HUES64 (cell line): Measurements from ENCODE around the gene TMPRSS9.

Experiments
- H3K27ac ChIP-seq: 2 replicates; pipeline ENCODE4 v1.7.0; 2013; ENCODE audit warnings: low read depth, low read length, inconsistent platforms
- H3K27me3 ChIP-seq: 2 replicates; pipeline ENCODE4 v1.6.1; 2013; ENCODE audit warnings: mild to moderate bottlenecking, low read length; ENCODE audit not compliant: insufficient read depth
- H3K36me3 ChIP-seq: 2 replicates; pipeline ENCODE4 v1.6.1; 2013; ENCODE audit warnings: mild to moderate bottlenecking, low read length; ENCODE audit not compliant: insufficient read depth
- H3K4me1 ChIP-seq: 2 replicates; pipeline ENCODE4 v1.6.1; 2013; ENCODE audit warnings: mild to moderate bottlenecking, low read length, moderate library complexity; ENCODE audit not compliant: insufficient read depth
- H3K4me3 ChIP-seq: 2 replicates; pipeline ENCODE4 v1.5.1; 2013; ENCODE audit warnings: mild to moderate bottlenecking, low read length, moderate library complexity
- H3K9ac ChIP-seq: 2 replicates; pipeline ENCODE4 v1.6.1; 2013; ENCODE audit warnings: mild to moderate bottlenecking, low read depth, low read length
- H3K9me3 ChIP-seq: 2 replicates; pipeline ENCODE4 v1.6.1; 2013; ENCODE audit warnings: low read depth, low read length; ENCODE audit not compliant: insufficient read depth
- WGBS: fragments of 150-250, 120-280 bp; methylation state at CpG from one replicate; pipeline ENCODE4 v1.1.7; 2013; ENCODE audit warnings: missing lambda C conversion rate; 5-methylcytosine and 5-hydroxymethylcytosine counted together

Gene TMPRSS9

DNA sequence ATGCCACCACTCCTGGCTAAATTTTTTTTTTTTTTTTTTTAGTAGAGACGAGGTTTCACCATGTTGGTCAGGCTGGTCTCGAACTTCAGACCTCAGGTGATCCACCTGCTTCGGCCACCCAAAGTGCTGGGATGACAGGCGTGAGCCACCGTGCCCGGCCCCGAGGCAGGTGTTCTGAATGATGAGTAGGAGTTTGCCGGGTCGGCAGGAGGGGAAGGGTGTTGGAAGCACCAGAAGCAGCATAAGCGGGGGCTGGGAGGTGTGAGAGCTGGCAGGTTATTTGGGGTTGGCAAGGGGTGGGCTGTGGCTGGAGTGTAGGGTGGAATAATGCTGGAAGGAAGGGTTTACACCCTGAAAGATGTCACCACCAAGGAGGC, 29.8 kb upstream of the TMPRSS9 start:
- H3K27ac ChIP-seq = no peak overlapping the region
- WGBS = 82% methylated on average over 10 of the region's 10 CpGs
- peaks cover 4% of the 10 kb centered on the region; the same call in 1 of the 2 replicates for H3K36me3 ChIP-seq
- no peak overlapping the region for H3K9ac ChIP-seq
- H3K4me3 ChIP-seq = no peak overlapping the region
- H3K27me3 ChIP-seq = no peaks in the 10 kb centered on the region
- no peaks in the 10 kb centered on the region for H3K9me3 ChIP-seq
- H3K4me1 ChIP-seq = peaks cover 22% of the 10 kb centered on the region

DNA sequence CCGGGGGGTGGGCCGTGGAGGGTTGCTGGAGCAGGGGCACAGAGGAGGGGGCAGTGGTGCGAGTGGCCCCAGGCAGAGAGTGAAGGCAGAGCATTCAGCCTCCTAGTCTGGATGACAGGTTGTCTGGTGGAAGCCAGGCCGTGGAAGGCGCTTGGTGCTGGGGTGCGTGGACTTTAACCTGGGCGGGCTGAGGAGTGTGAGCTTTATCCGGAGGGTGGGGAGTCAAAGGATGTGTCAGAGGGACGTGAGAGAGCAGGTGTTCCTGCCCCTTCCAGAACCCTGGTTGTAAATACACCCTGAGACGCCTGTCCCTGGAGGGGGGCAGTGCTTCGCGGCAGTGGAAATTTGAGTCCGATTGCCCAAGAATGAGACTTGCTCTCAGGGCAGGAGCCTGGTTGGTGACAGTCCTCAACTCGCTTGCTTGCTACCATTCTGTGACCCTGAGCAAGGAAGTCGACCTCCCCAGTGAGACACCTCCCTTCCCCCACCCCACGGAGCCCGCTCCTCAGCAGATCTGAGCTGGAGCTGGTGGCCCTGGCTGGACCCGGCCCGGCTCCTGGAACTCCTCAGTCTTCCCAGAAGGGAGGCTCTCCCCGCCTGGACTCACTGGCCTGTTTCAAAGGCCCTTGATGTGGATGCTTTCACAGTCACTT, 29.3 kb upstream of the TMPRSS9 start:
- 68% methylated on average over 20 of the region's 20 CpGs for WGBS
- Histone ChIP-seq H3K27me3 (no peaks in the 10 kb centered on the region), H3K9ac (no peak overlapping the region), H3K36me3 (peaks cover 4% of the 10 kb centered on the region; the same call in 1 of the 2 replicates), H3K9me3 (no peaks in the 10 kb centered on the region), H3K4me1 (peaks cover 22% of the 10 kb centered on the region), H3K4me3 (peak overlapping the region; percentile 6; the same call in 1 of the 2 replicates), H3K27ac (peak overlapping the region; percentile 9; the same call in 1 of the 2 replicates)

DNA sequence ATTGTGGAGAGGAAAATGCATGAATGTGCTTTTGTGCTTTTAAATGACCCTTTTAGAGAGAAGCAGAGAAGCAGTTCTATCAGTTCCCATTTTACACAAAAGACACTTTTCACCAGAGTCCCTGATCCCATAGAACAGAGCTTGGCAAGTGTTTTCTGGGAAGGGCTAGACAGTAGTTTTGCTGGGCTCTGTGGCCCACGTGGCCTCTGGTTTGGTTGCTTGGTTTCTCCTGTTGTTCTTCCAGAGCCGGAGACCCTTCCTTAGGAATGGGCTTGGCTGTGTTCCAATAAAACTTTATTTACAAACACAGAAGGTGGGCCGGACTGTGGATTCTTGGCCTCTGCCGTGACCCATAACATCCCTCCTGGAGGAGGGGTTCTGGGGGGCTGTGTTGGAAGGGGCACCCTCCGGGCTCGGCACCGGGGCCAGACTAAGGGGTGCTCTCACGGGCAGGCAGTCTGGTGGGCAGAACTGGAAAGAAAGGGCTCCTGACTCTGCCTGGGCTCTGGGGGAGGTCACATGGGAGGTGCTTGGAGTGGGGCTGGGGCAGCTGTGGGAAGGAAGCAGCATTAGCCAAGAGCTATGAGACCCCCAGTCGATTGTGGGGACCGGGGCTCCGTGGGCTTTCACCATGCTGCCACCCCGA, 28.3 kb upstream of the TMPRSS9 start:
- Histone ChIP-seq H3K4me3 (no peak overlapping the region; the same call in 1 of the 2 replicates), H3K36me3 (no peaks in the 10 kb centered on the region), H3K27me3 (no peaks in the 10 kb centered on the region), H3K4me1 (peaks cover 22% of the 10 kb centered on the region), H3K9me3 (no peaks in the 10 kb centered on the region), H3K9ac (no peak overlapping the region), H3K27ac (peak overlapping the region; percentile 9; the same call in 1 of the 2 replicates)
- WGBS = 85% methylated on average over 12 of the region's 12 CpGs

DNA sequence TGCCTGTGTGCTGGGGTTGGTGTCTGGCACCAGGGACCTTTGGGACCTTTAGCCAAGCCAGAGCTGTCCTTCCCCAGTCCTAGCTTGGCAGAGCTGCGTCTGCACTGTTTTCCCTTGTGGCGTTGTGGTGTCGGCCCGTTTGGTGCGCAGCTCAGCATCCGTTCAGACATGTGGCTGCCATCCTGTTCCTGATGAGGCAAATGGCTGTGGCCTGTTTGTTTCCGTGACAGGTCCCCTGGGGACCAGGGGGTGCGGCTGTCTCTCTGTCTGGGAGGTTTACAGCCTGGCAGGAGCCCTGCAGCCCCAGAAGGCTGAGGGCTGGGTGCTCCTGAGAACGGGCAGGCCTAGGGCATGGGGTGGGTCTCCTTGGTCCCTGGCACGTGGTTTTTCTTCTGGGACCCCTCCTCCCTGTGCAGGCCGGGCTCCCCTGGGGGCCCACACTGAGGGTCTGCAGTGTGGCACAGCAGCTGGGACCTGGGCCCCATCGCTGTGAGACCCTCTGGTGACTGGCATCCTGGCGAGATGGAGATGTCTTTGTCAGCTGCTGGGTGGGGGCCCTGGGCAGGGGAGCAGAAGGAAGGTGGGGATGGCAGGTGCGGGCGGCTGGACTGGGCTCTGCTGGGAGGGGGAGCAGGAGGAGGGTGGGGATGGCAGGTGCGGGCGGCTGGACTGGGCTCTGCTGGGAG, 27.6 kb upstream of the TMPRSS9 start:
- no peak overlapping the region for H3K9ac ChIP-seq
- H3K27ac ChIP-seq = no peak overlapping the region
- H3K36me3 ChIP-seq = no peaks in the 10 kb centered on the region
- H3K4me1 ChIP-seq = peaks cover 20% of the 10 kb centered on the region
- no peak overlapping the region for H3K4me3 ChIP-seq
- H3K9me3 ChIP-seq = no peaks in the 10 kb centered on the region
- H3K27me3 ChIP-seq = no peaks in the 10 kb centered on the region
- 92% methylated on average over 17 of the region's 17 CpGs for WGBS

DNA sequence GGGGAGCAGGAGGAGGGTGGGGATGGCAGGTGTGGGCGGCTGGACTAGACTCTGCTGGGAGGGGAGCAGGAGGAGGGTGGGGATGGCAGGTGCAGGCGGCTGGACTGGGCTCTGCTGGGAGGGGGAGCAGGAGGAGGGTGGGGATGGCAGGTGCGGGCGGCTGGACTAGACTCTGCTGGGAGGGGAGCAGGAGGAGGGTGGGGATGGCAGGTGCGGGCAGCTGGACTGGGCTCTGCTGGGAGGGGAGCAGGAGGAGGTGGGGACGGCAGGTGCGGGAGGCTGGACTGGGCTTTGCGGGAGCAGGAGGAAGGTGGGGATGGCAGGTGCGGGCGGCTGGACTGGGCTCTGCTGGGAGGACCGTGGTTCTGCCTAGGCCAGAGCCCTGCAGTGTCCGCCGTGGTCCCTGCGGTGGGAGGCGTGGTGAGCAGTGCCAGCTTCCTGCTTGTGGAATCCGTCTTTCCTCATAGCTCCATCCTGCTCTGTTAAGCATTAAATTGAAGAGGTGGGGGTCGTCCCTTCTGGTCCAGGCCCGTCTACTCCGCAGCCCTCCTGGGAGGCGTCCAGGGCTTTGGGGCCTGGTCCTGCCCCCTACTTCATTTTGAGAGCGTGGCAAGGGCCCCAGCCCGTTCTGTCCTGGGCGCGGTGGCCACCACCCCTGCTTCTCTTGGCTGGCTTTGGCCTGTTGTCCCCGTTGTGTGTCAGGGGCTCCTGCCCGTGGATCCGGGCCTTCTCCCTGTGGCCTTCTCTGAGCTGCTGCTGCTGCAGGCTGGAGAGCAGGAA, 26.8 kb upstream of the TMPRSS9 start:
- Histone ChIP-seq H3K9ac (no peak overlapping the region), H3K27me3 (no peaks in the 10 kb centered on the region), H3K4me3 (no peak overlapping the region), H3K9me3 (no peaks in the 10 kb centered on the region), H3K4me1 (peaks cover 18% of the 10 kb centered on the region), H3K36me3 (no peaks in the 10 kb centered on the region), H3K27ac (no peak overlapping the region)
- 91% methylated on average over 27 of the region's 27 CpGs for WGBS

DNA sequence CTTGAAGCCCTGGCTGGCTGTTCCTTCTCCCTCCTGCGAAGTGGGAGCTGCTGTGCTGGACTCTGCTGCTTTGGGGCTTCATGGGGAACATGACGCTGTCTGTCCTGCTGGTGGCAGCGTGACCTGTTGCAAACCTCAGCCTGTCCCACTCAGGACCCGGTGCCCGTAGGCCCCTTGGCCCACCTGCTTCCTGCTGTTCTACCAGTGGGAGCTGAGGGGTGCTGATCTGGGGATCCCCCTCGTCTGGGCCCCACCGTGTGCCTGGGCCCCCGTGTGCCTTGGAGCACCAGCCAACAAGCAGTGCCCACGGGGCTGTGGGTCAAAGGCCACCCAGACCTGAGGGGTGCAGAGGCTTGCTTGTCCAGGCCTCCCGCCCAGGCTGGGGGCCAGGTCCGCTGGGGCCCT, 26.3 kb upstream of the TMPRSS9 start:
- Histone ChIP-seq H3K36me3 (0 out of 2 replicates have a peak, but pooled peaks cover under 1% of the 10 kb centered on the region), H3K27me3 (no peaks in the 10 kb centered on the region), H3K4me1 (peaks cover 18% of the 10 kb centered on the region), H3K9me3 (no peaks in the 10 kb centered on the region), H3K4me3 (no peak overlapping the region), H3K9ac (no peak overlapping the region), H3K27ac (no peak overlapping the region)
- 92% methylated on average over 11 of the region's 11 CpGs for WGBS

DNA sequence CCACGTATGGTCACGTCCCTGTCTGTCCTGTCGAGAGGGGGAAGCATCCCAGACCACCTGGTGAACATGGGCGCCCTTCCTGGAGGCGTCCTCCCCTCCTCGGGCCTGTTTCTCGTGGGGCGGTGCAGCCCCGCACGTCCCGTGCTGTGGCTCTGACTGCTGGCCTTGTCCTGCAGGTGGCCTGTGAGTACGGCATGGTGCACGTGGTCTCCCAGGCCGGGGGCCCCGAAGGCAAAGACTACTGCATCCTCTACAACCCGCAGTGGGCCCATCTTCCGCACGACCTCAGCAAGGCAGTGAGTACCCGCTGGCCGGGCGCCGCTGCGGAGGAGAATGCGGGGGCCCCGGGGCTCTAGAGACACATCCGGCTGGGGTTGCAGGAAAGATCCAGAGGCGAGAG, 25.6 kb upstream of the TMPRSS9 start:
- Histone ChIP-seq H3K9ac (no peak overlapping the region), H3K27me3 (no peaks in the 10 kb centered on the region), H3K27ac (no peak overlapping the region), H3K9me3 (no peaks in the 10 kb centered on the region), H3K4me3 (no peak overlapping the region), H3K36me3 (peaks cover 3% of the 10 kb centered on the region; the same call in 1 of the 2 replicates), H3K4me1 (peaks cover 15% of the 10 kb centered on the region)
- 96% methylated on average over 27 of the region's 27 CpGs for WGBS

DNA sequence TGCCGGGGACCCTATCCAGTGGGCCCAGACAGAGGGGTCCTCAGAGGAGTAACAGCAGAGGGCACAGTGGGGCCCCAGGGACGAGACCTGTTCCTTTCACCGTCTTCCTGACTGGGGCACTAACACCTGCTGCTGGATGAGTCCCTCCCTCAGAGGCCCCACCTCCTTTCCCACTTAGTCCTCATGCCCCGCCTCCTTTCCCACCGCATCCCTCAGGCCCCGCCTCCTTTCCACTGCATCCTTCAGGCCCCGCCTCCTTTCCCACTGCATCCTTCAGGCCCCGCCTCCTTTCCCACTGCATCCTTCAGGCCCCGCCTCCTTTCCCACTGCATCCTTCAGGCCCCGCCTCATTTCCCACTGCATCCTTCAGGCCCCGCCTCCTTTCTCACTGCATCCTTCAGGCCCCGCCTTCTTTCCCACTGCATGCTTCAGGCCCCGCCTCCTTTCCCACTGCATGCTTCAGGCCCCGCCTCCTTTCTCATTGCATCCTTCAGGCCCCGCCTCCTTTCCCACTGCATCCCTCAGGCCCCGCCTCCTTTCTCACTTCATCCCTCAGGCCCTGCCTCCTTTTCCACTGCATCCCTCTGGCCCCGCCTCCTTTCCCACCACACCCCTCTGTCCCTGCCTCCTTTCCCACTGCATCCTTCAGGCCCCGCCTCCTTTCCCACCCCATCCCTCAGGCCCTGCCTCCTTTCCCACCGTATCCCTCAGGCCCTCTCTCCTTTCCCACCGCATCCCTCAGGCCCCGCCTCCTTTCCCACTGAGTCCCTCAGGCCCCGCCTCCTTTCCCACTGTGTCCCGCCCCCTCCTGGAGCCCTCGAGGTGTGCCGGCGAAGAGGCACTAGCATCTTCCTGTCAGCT, 24.8 kb upstream of the TMPRSS9 start:
- Histone ChIP-seq H3K27ac (no peak overlapping the region), H3K9me3 (no peaks in the 10 kb centered on the region), H3K27me3 (no peaks in the 10 kb centered on the region), H3K9ac (no peak overlapping the region), H3K4me1 (peaks cover 14% of the 10 kb centered on the region), H3K4me3 (no peak overlapping the region), H3K36me3 (peaks cover 11% of the 10 kb centered on the region; the same call in 1 of the 2 replicates)
- 92% methylated on average over 26 of the region's 26 CpGs for WGBS

DNA sequence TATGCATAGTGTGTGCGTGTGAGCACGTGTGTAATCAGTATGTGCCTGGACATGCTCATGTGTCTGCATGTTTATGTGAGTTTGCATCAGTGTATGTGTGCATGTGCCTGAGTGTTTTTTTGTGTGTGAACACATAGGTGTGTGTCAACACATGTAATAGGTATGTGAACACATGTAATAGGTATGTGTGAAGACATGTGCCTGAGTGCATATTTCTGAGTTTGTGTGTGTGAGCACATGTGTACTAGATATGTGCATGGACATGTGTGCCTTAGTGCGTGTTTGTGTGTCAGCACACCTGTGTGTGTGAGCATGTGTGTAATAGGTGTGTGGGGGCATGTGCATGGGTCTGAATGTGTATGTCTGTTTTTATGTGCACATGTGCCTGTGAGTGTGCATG, 24.2 kb upstream of the TMPRSS9 start:
- Histone ChIP-seq H3K36me3 (peaks cover 14% of the 10 kb centered on the region; the same call in 1 of the 2 replicates), H3K9ac (no peak overlapping the region), H3K9me3 (no peaks in the 10 kb centered on the region), H3K27me3 (no peaks in the 10 kb centered on the region), H3K27ac (no peak overlapping the region), H3K4me3 (no peak overlapping the region), H3K4me1 (peaks cover 8% of the 10 kb centered on the region)
- 94% methylated on average over 3 of the region's 3 CpGs for WGBS

DNA sequence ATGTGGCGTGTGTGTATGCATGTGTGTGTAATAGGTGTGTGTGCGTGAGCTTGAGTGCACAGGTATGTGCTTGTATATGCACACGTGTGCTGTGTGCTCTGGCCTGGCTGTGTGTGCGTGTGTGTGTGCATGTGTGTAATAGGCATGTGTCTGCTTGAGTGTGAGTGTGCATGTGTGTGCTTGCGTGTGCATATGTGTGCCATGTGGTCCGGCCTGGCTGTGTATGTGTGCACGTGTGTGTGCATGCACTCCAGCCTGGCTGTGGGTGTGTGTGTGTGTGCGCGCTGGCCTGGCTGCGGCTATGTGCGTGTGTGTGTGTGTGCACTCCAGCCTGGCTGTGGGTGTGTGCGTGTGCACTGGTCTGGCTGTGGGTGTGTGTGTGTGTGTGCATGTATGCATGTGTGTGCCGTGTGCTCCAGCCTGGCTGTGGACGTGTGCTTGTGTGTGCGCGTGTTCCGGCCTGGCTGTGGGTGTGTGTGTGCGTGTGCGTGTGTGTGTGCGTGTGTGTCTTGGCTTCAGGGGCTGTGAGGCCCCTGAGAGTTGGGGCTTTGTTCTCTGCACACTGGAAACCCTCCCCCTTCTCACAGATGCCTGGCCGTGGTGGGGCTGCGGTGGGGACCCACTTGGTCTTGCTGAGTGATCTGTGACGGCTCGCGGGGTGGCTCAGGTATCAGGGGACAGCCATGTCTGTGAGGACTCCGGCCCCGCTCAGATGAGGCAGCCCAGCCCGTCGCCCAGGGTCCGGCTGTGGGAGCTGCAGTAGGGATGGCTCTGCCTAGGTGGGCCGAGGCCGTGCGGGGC, 23.3 kb upstream of the TMPRSS9 start:
- Histone ChIP-seq H3K27ac (no peak overlapping the region), H3K36me3 (peaks cover 19% of the 10 kb centered on the region), H3K4me1 (no peaks in the 10 kb centered on the region), H3K4me3 (no peak overlapping the region), H3K9me3 (no peaks in the 10 kb centered on the region), H3K9ac (no peak overlapping the region), H3K27me3 (no peaks in the 10 kb centered on the region)
- 90% methylated on average over 33 of the region's 33 CpGs for WGBS
